ENCODE measurements around the gene SORBS1.

Gene SORBS1

GRCh38 chr10:95435548-95436279 lies 125.5 kb downstream of the SORBS1 start:
- DNase-seq (ENCODE audit: low read depth): no peak

GRCh38 chr10:95434583-95434982 lies 126.6 kb downstream of the SORBS1 start:
- DNase-seq (ENCODE audit: low read depth): no peak

- DNase-seq (ENCODE audit: low read depth): no peak
Measured at GRCh38 chr10:95431900-95432342, 129.2 kb downstream of the SORBS1 start.

GRCh38 chr10:95430231-95430951 lies 130.8 kb downstream of the SORBS1 start:
- DNase-seq (ENCODE audit: low read depth): peak; percentile 66

GRCh38 chr10:95429639-95430038 lies 131.5 kb downstream of the SORBS1 start:
- DNase-seq (ENCODE audit: low read depth): no peak

- no peak for DNase-seq (ENCODE audit: low read depth)
Measured at GRCh38 chr10:95428701-95429100, 132.5 kb downstream of the SORBS1 start.

GRCh38 chr10:95426482-95426881 lies 134.7 kb downstream of the SORBS1 start:
- no peak for DNase-seq (ENCODE audit: low read depth)

GRCh38 chr10:95425592-95426465 lies 135.3 kb downstream of the SORBS1 start:
- DNase-seq (ENCODE audit: low read depth): no peak

GRCh38 chr10:95423164-95424005 lies 137.8 kb downstream of the SORBS1 start:
- DNase-seq (ENCODE audit: low read depth): no peak

GRCh38 chr10:95422233-95422632 lies 138.9 kb downstream of the SORBS1 start:
- DNase-seq (ENCODE audit: low read depth): no peak

- DNase-seq (ENCODE audit: low read depth): no peak
Measured at GRCh38 chr10:95421782-95422181, 139.4 kb downstream of the SORBS1 start.

GRCh38 chr10:95419399-95419798 lies 141.8 kb downstream of the SORBS1 start:
- DNase-seq (ENCODE audit: low read depth): no peak

- DNase-seq (ENCODE audit: low read depth): no peak
Measured at GRCh38 chr10:95416973-95417372, 144.2 kb downstream of the SORBS1 start.

GRCh38 chr10:95416270-95416669 lies 144.9 kb downstream of the SORBS1 start:
- no peak for DNase-seq (ENCODE audit: low read depth)

GRCh38 chr10:95415621-95416031 lies 145.5 kb downstream of the SORBS1 start:
- DNase-seq (ENCODE audit: low read depth): no peak

GRCh38 chr10:95414844-95415485 lies 146.2 kb downstream of the SORBS1 start:
- DNase-seq (ENCODE audit: low read depth): no peak

- no peak for DNase-seq (ENCODE audit: low read depth)
Measured at GRCh38 chr10:95414016-95414830, 146.9 kb downstream of the SORBS1 start.

GRCh38 chr10:95413588-95413987 lies 147.6 kb downstream of the SORBS1 start:
- DNase-seq (ENCODE audit: low read depth): no peak

- DNase-seq (ENCODE audit: low read depth): no peak
Measured at GRCh38 chr10:95411635-95412034, 149.5 kb downstream of the SORBS1 start.
